ENCODE results near the gene LRRTM2. TPM values are rescaled to one million over a fixed set of nuclear protein-coding genes. Genes with fewer than 3 reads are reported as not detected.
A peak's percentile ranks its signal among the peaks of the same experiment; 100 is the strongest.

Gene LRRTM2
- total RNA-seq, 1 donor from 2014 or later, result 0.54 TPM

DNA sequence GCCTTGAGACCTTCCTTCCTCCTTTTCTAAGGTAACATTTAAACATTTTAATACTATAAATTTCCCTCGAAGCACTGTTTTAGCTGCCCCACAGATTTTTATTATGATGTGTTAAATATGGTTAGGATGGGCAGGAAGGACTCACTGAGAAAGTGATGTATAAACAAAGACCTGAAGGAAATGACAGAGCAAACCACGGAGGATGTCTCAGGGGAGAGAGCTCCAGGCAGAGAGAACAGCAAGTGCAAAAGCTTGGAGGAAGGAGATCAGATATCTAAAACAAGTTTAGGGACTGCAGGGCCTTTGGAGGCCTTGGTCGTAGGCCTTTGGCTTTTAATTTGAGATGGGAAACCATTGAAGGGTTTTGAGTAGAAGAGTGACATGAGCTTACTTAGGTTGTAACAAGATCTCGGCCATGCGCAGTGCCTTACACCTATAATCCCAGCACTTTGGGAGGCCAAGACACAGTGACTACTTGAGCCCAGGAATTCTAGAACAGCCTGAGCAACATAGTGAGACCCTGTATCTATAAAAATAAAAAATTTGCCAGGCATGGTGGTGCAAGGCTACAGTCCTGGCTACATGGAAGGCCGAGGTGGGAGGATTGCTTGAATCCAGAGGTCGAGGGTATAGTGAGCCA, 35.5 kb upstream of the LRRTM2 start:
- no peaks in the 10 kb centered on the region for H3K27me3 Mint-ChIP-seq (ENCODE audit: low read depth, unreplicated experiment)
- H3K27ac Mint-ChIP-seq (ENCODE audit: unreplicated experiment), result peak overlapping the region; percentile 10
- peaks cover 12% of the 10 kb centered on the region for H3K36me3 Mint-ChIP-seq (ENCODE audit: low read depth, unreplicated experiment)
- H3K79me2 ChIP-seq (ENCODE audit: insufficient read depth, low read length), result peaks cover 9% of the 10 kb centered on the region
- H3K4me1 Mint-ChIP-seq (ENCODE audit: low read depth, unreplicated experiment), result peaks cover 33% of the 10 kb centered on the region
- DNase-seq (ENCODE audit: low read depth) (no peak), FAIRE-seq (no peak)
- H3K36me3 ChIP-seq (ENCODE audit: insufficient read depth, low read length), result peaks cover 16% of the 10 kb centered on the region
- H2AFZ ChIP-seq (ENCODE audit: low read depth, low read length), result no peak overlapping the region
- no peak overlapping the region for H3K4me3 Mint-ChIP-seq (ENCODE audit: unreplicated experiment)
- H3K4me3 ChIP-seq (ENCODE audit: insufficient read depth, low read depth, low read length), result no peak overlapping the region
- peaks cover 49% of the 10 kb centered on the region for H4K20me1 ChIP-seq (ENCODE audit: insufficient read depth, low read length)
- no peak overlapping the region for H3K4me2 ChIP-seq (ENCODE audit: low read length)
- H3K9me3 Mint-ChIP-seq (ENCODE audit: unreplicated experiment), result no peaks in the 10 kb centered on the region
- no peaks in the 10 kb centered on the region for H3K9me3 ChIP-seq (ENCODE audit: insufficient read depth, low read depth, low read length)
- no peak overlapping the region for H3K27ac ChIP-seq (ENCODE audit: low read depth, low read length)
- no peak for TF ChIP-seq EZH2 (IDR thresholded peaks at IDR 0.05; ENCODE audit: insufficient read depth, low read length)
- TF ChIP-seq, protein P1, sequence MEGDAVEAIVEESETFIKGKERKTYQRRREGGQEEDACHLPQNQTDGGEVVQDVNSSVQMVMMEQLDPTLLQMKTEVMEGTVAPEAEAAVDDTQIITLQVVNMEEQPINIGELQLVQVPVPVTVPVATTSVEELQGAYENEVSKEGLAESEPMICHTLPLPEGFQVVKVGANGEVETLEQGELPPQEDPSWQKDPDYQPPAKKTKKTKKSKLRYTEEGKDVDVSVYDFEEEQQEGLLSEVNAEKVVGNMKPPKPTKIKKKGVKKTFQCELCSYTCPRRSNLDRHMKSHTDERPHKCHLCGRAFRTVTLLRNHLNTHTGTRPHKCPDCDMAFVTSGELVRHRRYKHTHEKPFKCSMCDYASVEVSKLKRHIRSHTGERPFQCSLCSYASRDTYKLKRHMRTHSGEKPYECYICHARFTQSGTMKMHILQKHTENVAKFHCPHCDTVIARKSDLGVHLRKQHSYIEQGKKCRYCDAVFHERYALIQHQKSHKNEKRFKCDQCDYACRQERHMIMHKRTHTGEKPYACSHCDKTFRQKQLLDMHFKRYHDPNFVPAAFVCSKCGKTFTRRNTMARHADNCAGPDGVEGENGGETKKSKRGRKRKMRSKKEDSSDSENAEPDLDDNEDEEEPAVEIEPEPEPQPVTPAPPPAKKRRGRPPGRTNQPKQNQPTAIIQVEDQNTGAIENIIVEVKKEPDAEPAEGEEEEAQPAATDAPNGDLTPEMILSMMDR (IDR thresholded peaks at IDR 0.05; ENCODE audit: insufficient read depth, low read depth, low read length), result no peak
- peaks cover 11% of the 10 kb centered on the region for H3K4me1 ChIP-seq (ENCODE audit: insufficient read depth, low read length)
- no peaks in the 10 kb centered on the region for H3K27me3 ChIP-seq (ENCODE audit: insufficient read depth, low read length)
- no peak overlapping the region for H3K9ac ChIP-seq (ENCODE audit: low read length)

DNA sequence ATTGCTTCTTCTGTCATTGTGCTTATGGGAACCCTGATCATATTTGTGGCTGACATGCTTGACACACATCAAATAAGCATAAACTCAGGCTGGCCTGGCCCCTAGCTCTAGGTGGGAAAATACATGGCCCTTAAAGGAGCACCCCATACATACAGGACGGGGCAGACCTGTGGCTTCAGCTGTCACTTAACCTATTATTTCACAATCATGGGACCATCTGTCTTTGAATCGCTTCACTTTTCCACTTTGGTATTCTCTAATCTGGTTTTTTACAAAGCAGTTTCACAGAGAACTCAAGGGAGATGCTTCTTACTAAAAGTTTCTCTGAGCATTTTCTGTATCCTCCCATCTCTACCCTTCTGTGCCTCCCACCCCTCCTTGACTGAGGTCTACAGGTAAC, 34.6 kb upstream of the LRRTM2 start:
- Mint-ChIP-seq H3K4me3 (ENCODE audit: unreplicated experiment) (no peak overlapping the region), H3K9me3 (ENCODE audit: unreplicated experiment) (no peaks in the 10 kb centered on the region), H3K27me3 (ENCODE audit: low read depth, unreplicated experiment) (no peaks in the 10 kb centered on the region), H3K4me1 (ENCODE audit: low read depth, unreplicated experiment) (peaks cover 40% of the 10 kb centered on the region), H3K27ac (ENCODE audit: unreplicated experiment) (no peak overlapping the region), H3K36me3 (ENCODE audit: low read depth, unreplicated experiment) (peaks cover 12% of the 10 kb centered on the region)
- Histone ChIP-seq H3K4me3 (ENCODE audit: insufficient read depth, low read depth, low read length) (no peak overlapping the region), H3K27me3 (ENCODE audit: insufficient read depth, low read length) (no peaks in the 10 kb centered on the region), H3K9ac (ENCODE audit: low read length) (no peak overlapping the region), H3K36me3 (ENCODE audit: insufficient read depth, low read length) (peaks cover 20% of the 10 kb centered on the region), H3K4me2 (ENCODE audit: low read length) (no peak overlapping the region), H2AFZ (ENCODE audit: low read depth, low read length) (no peak overlapping the region), H4K20me1 (ENCODE audit: insufficient read depth, low read length) (peaks cover 44% of the 10 kb centered on the region), H3K27ac (ENCODE audit: low read depth, low read length) (no peak overlapping the region), H3K4me1 (ENCODE audit: insufficient read depth, low read length) (peaks cover 16% of the 10 kb centered on the region), H3K79me2 (ENCODE audit: insufficient read depth, low read length) (peaks cover 9% of the 10 kb centered on the region), H3K9me3 (ENCODE audit: insufficient read depth, low read depth, low read length) (no peaks in the 10 kb centered on the region)
- no peak for DNase-seq (ENCODE audit: low read depth)
- FAIRE-seq, result no peak
- TF ChIP-seq, protein P1 (IDR thresholded peaks at IDR 0.05; ENCODE audit: insufficient read depth, low read depth, low read length), result no peak
- TF ChIP-seq EZH2 (IDR thresholded peaks at IDR 0.05; ENCODE audit: insufficient read depth, low read length), result no peak

DNA sequence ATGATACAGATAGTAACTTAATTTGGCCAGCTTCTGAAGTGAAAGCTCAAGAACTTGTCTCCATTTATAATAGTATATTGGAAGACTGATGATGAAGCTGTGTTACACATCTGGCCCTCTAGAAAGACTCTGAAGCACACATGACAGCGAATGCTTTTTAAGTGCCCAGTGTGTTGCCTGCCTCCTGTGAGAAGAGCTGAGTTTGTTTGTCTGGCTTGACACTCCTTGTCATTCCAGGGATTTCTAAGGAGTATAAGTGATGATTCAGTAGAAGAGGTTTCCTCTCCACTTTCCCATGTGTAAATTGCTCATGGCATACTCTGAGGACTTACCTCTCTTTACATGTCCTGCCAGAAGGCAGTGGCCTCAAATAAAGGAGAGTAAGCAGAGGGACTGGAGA, 30.4 kb upstream of the LRRTM2 start:
- peak; percentile 80 for DNase-seq (ENCODE audit: low read depth)
- Mint-ChIP-seq H3K27ac (ENCODE audit: unreplicated experiment) (peak overlapping the region; percentile 70), H3K4me3 (ENCODE audit: unreplicated experiment) (no peak overlapping the region), H3K9me3 (ENCODE audit: unreplicated experiment) (no peaks in the 10 kb centered on the region), H3K4me1 (ENCODE audit: low read depth, unreplicated experiment) (peaks cover 62% of the 10 kb centered on the region), H3K27me3 (ENCODE audit: low read depth, unreplicated experiment) (no peaks in the 10 kb centered on the region), H3K36me3 (ENCODE audit: low read depth, unreplicated experiment) (peaks cover 25% of the 10 kb centered on the region)
- TF ChIP-seq EZH2 (IDR thresholded peaks at IDR 0.05; ENCODE audit: insufficient read depth, low read length), result no peak
- TF ChIP-seq, protein P1 (IDR thresholded peaks at IDR 0.05; ENCODE audit: insufficient read depth, low read depth, low read length), result no peak
- no peaks in the 10 kb centered on the region for H3K27me3 ChIP-seq (ENCODE audit: insufficient read depth, low read length)
- peaks cover 30% of the 10 kb centered on the region for H3K79me2 ChIP-seq (ENCODE audit: insufficient read depth, low read length)
- no peaks in the 10 kb centered on the region for H3K9me3 ChIP-seq (ENCODE audit: insufficient read depth, low read depth, low read length)
- H3K4me3 ChIP-seq (ENCODE audit: insufficient read depth, low read depth, low read length), result no peak overlapping the region
- peak overlapping the region; percentile 50 for H3K27ac ChIP-seq (ENCODE audit: low read depth, low read length)
- H3K36me3 ChIP-seq (ENCODE audit: insufficient read depth, low read length), result peaks cover 24% of the 10 kb centered on the region
- H3K4me2 ChIP-seq (ENCODE audit: low read length), result peak overlapping the region; percentile 35
- no peak overlapping the region for H2AFZ ChIP-seq (ENCODE audit: low read depth, low read length)
- H3K4me1 ChIP-seq (ENCODE audit: insufficient read depth, low read length), result peaks cover 40% of the 10 kb centered on the region
- peak overlapping the region; percentile 16 for H3K9ac ChIP-seq (ENCODE audit: low read length)
- FAIRE-seq, result peak; percentile 26
- peaks cover 19% of the 10 kb centered on the region for H4K20me1 ChIP-seq (ENCODE audit: insufficient read depth, low read length)
